Uterus (tissue), 2 donors: ENCODE results near the gene GRAMD2B.

Experiments
- POLR2A ChIP-seq, 2 donors: fragments of 450-650 bp; IDR thresholded peaks; one replicate each; pipeline ENCODE4 v1.6.1; 2016; ENCODE audit warnings: antibody characterized with exemption in 2 of 2, mild to moderate bottlenecking in 1 of 2, moderate library complexity in 1 of 2
- TF ChIP-seq, protein P1 (sequence below), 4 experiments: fragments of 200-600 bp in 2 of 4; fragments of 450-650 bp in 2 of 4; sonication (generic) in 2 of 4; IDR thresholded peaks; one replicate each; pipeline ENCODE4 v1.5.1; 2016 to 2019; ENCODE audit warnings: antibody characterized with exemption in 4 of 4, mild to moderate bottlenecking in 2 of 4, moderate library complexity in 1 of 4

DNA sequence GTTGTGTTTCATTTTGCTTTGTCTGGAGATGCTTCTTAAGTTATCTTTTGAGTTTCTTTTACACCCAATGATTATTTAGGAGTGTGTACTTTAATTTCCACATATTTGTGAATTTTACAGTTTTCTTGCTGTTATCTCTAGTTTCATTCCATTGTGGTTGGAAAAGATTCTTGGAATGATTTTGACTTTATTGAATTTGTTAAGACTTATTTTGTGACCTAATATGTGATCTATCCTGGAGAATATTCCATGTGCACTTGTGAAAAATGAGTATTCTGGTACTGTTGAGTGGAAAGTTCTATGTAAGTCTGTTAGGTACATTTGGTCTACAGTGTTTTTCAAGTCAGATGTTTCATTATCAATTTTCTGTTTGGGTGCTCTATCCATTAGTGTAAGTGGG lies 24.4 kb upstream of the GRAMD2B start:
- TF ChIP-seq, protein P1, sequence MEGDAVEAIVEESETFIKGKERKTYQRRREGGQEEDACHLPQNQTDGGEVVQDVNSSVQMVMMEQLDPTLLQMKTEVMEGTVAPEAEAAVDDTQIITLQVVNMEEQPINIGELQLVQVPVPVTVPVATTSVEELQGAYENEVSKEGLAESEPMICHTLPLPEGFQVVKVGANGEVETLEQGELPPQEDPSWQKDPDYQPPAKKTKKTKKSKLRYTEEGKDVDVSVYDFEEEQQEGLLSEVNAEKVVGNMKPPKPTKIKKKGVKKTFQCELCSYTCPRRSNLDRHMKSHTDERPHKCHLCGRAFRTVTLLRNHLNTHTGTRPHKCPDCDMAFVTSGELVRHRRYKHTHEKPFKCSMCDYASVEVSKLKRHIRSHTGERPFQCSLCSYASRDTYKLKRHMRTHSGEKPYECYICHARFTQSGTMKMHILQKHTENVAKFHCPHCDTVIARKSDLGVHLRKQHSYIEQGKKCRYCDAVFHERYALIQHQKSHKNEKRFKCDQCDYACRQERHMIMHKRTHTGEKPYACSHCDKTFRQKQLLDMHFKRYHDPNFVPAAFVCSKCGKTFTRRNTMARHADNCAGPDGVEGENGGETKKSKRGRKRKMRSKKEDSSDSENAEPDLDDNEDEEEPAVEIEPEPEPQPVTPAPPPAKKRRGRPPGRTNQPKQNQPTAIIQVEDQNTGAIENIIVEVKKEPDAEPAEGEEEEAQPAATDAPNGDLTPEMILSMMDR (IDR thresholded peaks at IDR 0.05) = no peak
- no peak for TF ChIP-seq POLR2A (IDR thresholded peaks at IDR 0.05)
